K562 (cell line): ENCODE data around the gene FBXW8. TPM values are rescaled to one million over a fixed set of nuclear protein-coding genes. Genes with fewer than 3 reads are reported as not detected.

Source experiments
- ATAC-seq: fragments of 200-7000 bp; cut with Tn5 transposase; 3 replicates; pipeline ENCODE4 v1.9.1; 2020; ENCODE audit warnings: moderate library complexity
- BruUV-seq: library from RNA; stranded (reverse); fragments of 400-500 nt; replicated peaks from 2 replicates; lab custom pipeline; 2021; lab: Mats Ljungman, UMichigan
- CTCF ChIA-PET: fragments of 300-600 bp; formaldehyde crosslinking; extraction: SDS; loops from one replicate; lab custom pipeline; 2021; ENCODE audit warnings: low intra/inter-chr PET ratio; lab: Yijun Ruan, JAX
- POLR2A ChIA-PET: fragments of 300-600, 350-650 bp; sonication (Branson Sonifier 250); formaldehyde crosslinking; extraction: SDS; loops from one replicate; lab custom pipeline; 2021; ENCODE audit warnings: antibody characterized with exemption, inconsistent platforms; lab: Yijun Ruan, JAX
- DNase-seq, 4 experiments: peaks; one replicate each; pipeline versions ENCODE4 v3.0.0 to v3.0.0-alpha.2; 2011 to 2018; ENCODE audit warnings: low spot score in 3 of 4, mixed read lengths in 3 of 4; ENCODE audit errors: extremely low read depth in 1 of 4
- FAIRE-seq: peaks from 2 replicates; lab custom pipeline; 2011; peaks lifted over from hg19 to GRCh38; lab: Jason Lieb, UNC
- H2AFZ ChIP-seq: 2 replicates; pipeline ENCODE4 v1.6.0; 2011; ENCODE audit warnings: low read depth, low read length, control low read depth, inconsistent platforms
- H3K27ac ChIP-seq: fragments of 200-600 bp; 3 replicates; pipeline ENCODE4 v1.8.0; 2011; ENCODE audit warnings: low read depth, mild to moderate bottlenecking, control low read depth, inconsistent platforms, low read length, moderate library complexity, mixed read lengths; ENCODE audit errors: extremely low read depth
- H3K27me3 ChIP-seq, 2 experiments: fragments of 300-600 bp in 1 of 2; 2 replicates in 1 of 2; 3 replicates in 1 of 2; pipeline versions ENCODE4 v1.6.0 to v1.8.0; 2011; ENCODE audit warnings: inconsistent platforms in 2 of 2, low read length in 2 of 2, mild to moderate bottlenecking in 1 of 2, mixed read lengths in 1 of 2, moderate library complexity in 1 of 2; ENCODE audit not compliant: control insufficient read depth in 2 of 2, insufficient read depth in 2 of 2
- H3K36me3 ChIP-seq: fragments of 300-600 bp; 3 replicates; pipeline ENCODE4 v1.8.0; 2011; ENCODE audit warnings: mild to moderate bottlenecking, low read length, inconsistent platforms; ENCODE audit not compliant: control insufficient read depth, insufficient read depth
- H3K4me1 ChIP-seq, 2 experiments: fragments of 200-600 bp in 1 of 2; replicated peaks in 1 of 2; 2 replicates in 1 of 2; 3 replicates in 1 of 2; pipeline versions ENCODE4 v1.5.1 to v1.8.0; 2011; ENCODE audit warnings: inconsistent platforms in 2 of 2, low read length in 2 of 2, mild to moderate bottlenecking in 1 of 2, mixed read lengths in 1 of 2, moderate library complexity in 1 of 2; ENCODE audit not compliant: control insufficient read depth in 2 of 2, insufficient read depth in 2 of 2
- H3K4me2 ChIP-seq: 2 replicates; pipeline ENCODE4 v1.6.1; 2011; ENCODE audit warnings: low read length, control low read depth, inconsistent platforms, mixed read lengths; ENCODE audit not compliant: insufficient read depth
- H3K4me3 ChIP-seq: fragments of 200-600 bp; sonication (generic), shearing (Covaris generic); 2 replicates; pipeline ENCODE4 v1.5.1; 2016; ENCODE audit warnings: control low read depth, inconsistent platforms
- H3K79me2 ChIP-seq: fragments of 200-600 bp; 3 replicates; pipeline ENCODE4 v1.8.0; 2011; ENCODE audit warnings: low read length, inconsistent platforms; ENCODE audit not compliant: control insufficient read depth, insufficient read depth
- H3K9ac ChIP-seq, 2 experiments: 2 replicates each; pipeline versions ENCODE4 v1.6.0 to v1.6.1; 2011; ENCODE audit warnings: low read depth in 2 of 2, low read length in 2 of 2, control low read depth in 1 of 2, inconsistent platforms in 1 of 2, mild to moderate bottlenecking in 1 of 2, mixed read lengths in 1 of 2; ENCODE audit not compliant: insufficient read depth in 1 of 2
- H3K9me1 ChIP-seq: one replicate; pipeline ENCODE4 v1.6.0; 2011; ENCODE audit warnings: inconsistent platforms, mild to moderate bottlenecking, low read length, moderate library complexity; ENCODE audit not compliant: control insufficient read depth, insufficient read depth
- H3K9me3 ChIP-seq: replicated peaks from 2 replicates; pipeline ENCODE4 v1.5.1; 2011; ENCODE audit warnings: low read depth, low read length, inconsistent platforms; ENCODE audit not compliant: control insufficient read depth, insufficient read depth
- H4K20me1 ChIP-seq: replicated peaks from 2 replicates; pipeline ENCODE4 v1.6.1; 2011; ENCODE audit warnings: low read length, inconsistent platforms, mixed read lengths; ENCODE audit not compliant: control insufficient read depth, insufficient read depth
- CBX8 ChIP-seq: fragments of 200-600 bp; sonication (generic); IDR thresholded peaks from 2 replicates; pipeline ENCODE4 v1.6.1; 2012; ENCODE audit warnings: borderline replicate concordance, mixed run types, low read depth, mild to moderate bottlenecking, moderate library complexity, mixed read lengths, low read length, control low read depth, inconsistent platforms; ENCODE audit not compliant: poor library complexity, severe bottlenecking; ENCODE audit errors: extremely low read depth
- CEBPB ChIP-seq: fragments of 450-650 bp; IDR thresholded peaks from 2 replicates; pipeline ENCODE4 v1.6.1; 2016; ENCODE audit warnings: missing genetic modification characterization, missing compliant biosample characterization
- CEBPG ChIP-seq, 3 experiments: fragments of 200-800 bp in 1 of 3; sonication (Bioruptor generic) in 1 of 3; sonication (generic) in 1 of 3; formaldehyde crosslinking in 1 of 3; IDR thresholded peaks in 2 of 3; conservative IDR thresholded peaks in 1 of 3; 2 replicates each; pipeline versions ENCODE4 v1.6.1 to v1.8.0; 2016 to 2022; ENCODE audit warnings: missing compliant biosample characterization in 2 of 3, missing genetic modification characterization in 2 of 3, mild to moderate bottlenecking in 1 of 3, missing genetic modification reagents in 1 of 3
- HNRNPLL ChIP-seq: fragments of 200-400 bp; formaldehyde crosslinking; IDR thresholded peaks from 2 replicates; pipeline ENCODE4 v1.6.1; 2017; ENCODE audit warnings: low read length, low read depth, mild to moderate bottlenecking; ENCODE audit not compliant: poor library complexity, severe bottlenecking
- MAZ ChIP-seq, 2 experiments: fragments of 450-650 bp in 1 of 2; sonication (generic) in 1 of 2; formaldehyde crosslinking; IDR thresholded peaks in 1 of 2; conservative IDR thresholded peaks in 1 of 2; 2 replicates each; pipeline versions ENCODE4 v1.4.0 to v1.5.0; 2020; ENCODE audit warnings: mild to moderate bottlenecking in 1 of 2, missing genetic modification reagents in 1 of 2
- NR1H2 ChIP-seq: sonication (generic); formaldehyde crosslinking; IDR thresholded peaks from 2 replicates; pipeline ENCODE4 v1.4.0; 2020; ENCODE audit warnings: mild to moderate bottlenecking, missing genetic modification reagents
- RBM22 ChIP-seq: fragments of 200-400 bp; formaldehyde crosslinking; IDR thresholded peaks from 2 replicates; pipeline ENCODE4 v1.6.1; 2018; ENCODE audit warnings: low read length, low read depth; ENCODE audit not compliant: poor library complexity, severe bottlenecking
- RHOXF2B ChIP-seq: fragments of 250-450 bp; sonication (Bioruptor Pico); conservative IDR thresholded peaks from 2 replicates; pipeline ENCODE4 v1.5.1; 2021
- SMAD3 ChIP-seq: fragments of 450-650 bp; formaldehyde crosslinking; conservative IDR thresholded peaks from 2 replicates; pipeline ENCODE4 v1.4.0; 2020; ENCODE audit warnings: mild to moderate bottlenecking
- SMARCC2 ChIP-seq: fragments of 450-650 bp; IDR thresholded peaks from 2 replicates; pipeline ENCODE4 v1.6.1; 2017; ENCODE audit warnings: antibody characterized with exemption, moderate library complexity, mild to moderate bottlenecking, low read depth
- ZNF121 ChIP-seq: sonication (generic); formaldehyde crosslinking; conservative IDR thresholded peaks from 2 replicates; pipeline ENCODE4 v1.8.0; 2022; ENCODE audit warnings: missing genetic modification reagents
- ZNF347 ChIP-seq: fragments of 450-650 bp; formaldehyde crosslinking; IDR thresholded peaks from 2 replicates; pipeline ENCODE4 v1.4.0; 2020; ENCODE audit warnings: low read depth, mild to moderate bottlenecking, moderate library complexity
- WGBS: fragments of 100-300 bp; shearing (Covaris generic); methylation state at CpG from one replicate; pipeline ENCODE4 v1.1.6; 2016; ENCODE audit warnings: low coverage, mixed read lengths; ENCODE audit not compliant: insufficient coverage; ENCODE audit errors: missing lambda C conversion rate; 5-methylcytosine and 5-hydroxymethylcytosine counted together
- in situ Hi-C: fragments of 300-500 bp; cut with MboI; formaldehyde crosslinking; loops from 4 replicates; pipeline ENCODE4 v1.15.0; 2018; ENCODE audit warnings: inconsistent platforms, mixed read lengths
- intact Hi-C: fragments of 100-400 bp; cut with micrococcal nuclease; formaldehyde crosslinking; loops from 2 replicates; pipeline ENCODE4 v1.14.2; 2022
- polyA plus RNA-seq, 8 experiments: library from polyadenylated mRNA; depleted of rRNA in 4 of 8; stranded (reverse) in 5 of 8; unstranded in 3 of 8; fragments of >200 nt; fragmentation: Nextera tagmentation in 2 of 8; fragmentation: Illumina TruSeq in 1 of 8; extraction: Ambion mirVana in 2 of 8; extraction: Trizol in 1 of 8; gene quantifications; 2 replicates each; pipeline versions ENCODE4 v1.2.1 to v1.2.3, GENCODE V29; 2011 to 2014; ENCODE audit warnings: inconsistent platforms in 1 of 8, missing spikeins in 1 of 8
- total RNA-seq, 7 experiments: library from RNA; depleted of rRNA in 6 of 7; stranded (reverse); fragments of >200 nt in 6 of 7; fragmentation: Illumina TruSeq in 2 of 7; extraction: Trizol in 2 of 7; gene quantifications; 2 replicates each; pipeline versions ENCODE4 v1.2.1 to v1.2.3, GENCODE V29; 2011 to 2021; ENCODE audit warnings: low replicate concordance in 1 of 7
- TF ChIP-seq, protein P1 (sequence below): fragments of 450-650 bp; IDR thresholded peaks from 2 replicates; pipeline ENCODE4 v1.7.0; 2016; ENCODE audit warnings: borderline replicate concordance

The FBXW8 gene
- total and polyA plus RNA-seq, 9 of the 15 experiments (the other 6 are each of a cell fraction or from before 2014, with no cell fraction given), result 0.58 to 8.3 (median 4.4) TPM

DNA sequence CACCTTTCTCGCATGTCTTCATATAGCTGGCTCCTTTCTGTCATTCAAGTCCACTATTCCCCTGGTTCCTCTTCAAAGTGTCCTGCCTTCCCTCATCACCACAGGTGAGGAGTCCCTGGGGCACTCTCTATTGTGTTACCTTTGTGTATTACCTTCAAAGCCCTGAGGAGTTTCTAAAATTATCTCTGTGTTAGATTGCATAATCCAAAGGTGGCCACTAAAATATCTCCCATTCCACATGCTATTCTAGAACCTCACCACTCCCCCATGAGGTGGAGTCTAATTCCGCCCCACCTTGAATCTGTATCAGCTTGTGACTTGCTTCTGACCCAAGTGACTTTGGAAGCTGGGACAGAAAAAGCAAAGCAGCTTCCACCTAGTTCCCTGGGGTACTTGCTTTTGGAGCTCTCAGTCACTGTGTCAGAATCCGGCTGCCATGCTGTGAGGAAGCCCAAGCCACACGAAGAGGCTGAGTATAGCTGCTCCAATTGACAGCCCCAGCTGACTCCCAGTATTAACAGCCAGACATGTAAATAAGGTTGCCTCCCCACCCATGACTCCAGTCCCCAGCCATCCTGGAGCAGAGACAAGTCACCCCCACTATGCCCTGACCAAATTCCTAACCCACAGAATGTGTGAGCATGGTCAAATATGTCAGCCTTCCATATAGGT is 36.3 kb upstream of the FBXW8 start (continued):
- TF ChIP-seq CEBPG (CRISPR knock-in tag; IDR thresholded peaks at IDR 0.05), result no peak
- TF ChIP-seq CEBPG (tag; conservative IDR thresholded peaks at IDR 0.05 in 1 of 2, IDR thresholded peaks at IDR 0.05 in 1 of 2), result peak in 1 of 2 experiments; percentile 41; a peak in 1 of 4 replicates
- TF ChIP-seq CEBPB (tag), result peak; percentile 53; the same call in 1 of the 2 replicates
- no peak for TF ChIP-seq NR1H2 (CRISPR knock-in tag)
- TF ChIP-seq CBX8, result no peak
- TF ChIP-seq, protein P1, sequence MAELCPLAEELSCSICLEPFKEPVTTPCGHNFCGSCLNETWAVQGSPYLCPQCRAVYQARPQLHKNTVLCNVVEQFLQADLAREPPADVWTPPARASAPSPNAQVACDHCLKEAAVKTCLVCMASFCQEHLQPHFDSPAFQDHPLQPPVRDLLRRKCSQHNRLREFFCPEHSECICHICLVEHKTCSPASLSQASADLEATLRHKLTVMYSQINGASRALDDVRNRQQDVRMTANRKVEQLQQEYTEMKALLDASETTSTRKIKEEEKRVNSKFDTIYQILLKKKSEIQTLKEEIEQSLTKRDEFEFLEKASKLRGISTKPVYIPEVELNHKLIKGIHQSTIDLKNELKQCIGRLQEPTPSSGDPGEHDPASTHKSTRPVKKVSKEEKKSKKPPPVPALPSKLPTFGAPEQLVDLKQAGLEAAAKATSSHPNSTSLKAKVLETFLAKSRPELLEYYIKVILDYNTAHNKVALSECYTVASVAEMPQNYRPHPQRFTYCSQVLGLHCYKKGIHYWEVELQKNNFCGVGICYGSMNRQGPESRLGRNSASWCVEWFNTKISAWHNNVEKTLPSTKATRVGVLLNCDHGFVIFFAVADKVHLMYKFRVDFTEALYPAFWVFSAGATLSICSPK, result no peak

DNA sequence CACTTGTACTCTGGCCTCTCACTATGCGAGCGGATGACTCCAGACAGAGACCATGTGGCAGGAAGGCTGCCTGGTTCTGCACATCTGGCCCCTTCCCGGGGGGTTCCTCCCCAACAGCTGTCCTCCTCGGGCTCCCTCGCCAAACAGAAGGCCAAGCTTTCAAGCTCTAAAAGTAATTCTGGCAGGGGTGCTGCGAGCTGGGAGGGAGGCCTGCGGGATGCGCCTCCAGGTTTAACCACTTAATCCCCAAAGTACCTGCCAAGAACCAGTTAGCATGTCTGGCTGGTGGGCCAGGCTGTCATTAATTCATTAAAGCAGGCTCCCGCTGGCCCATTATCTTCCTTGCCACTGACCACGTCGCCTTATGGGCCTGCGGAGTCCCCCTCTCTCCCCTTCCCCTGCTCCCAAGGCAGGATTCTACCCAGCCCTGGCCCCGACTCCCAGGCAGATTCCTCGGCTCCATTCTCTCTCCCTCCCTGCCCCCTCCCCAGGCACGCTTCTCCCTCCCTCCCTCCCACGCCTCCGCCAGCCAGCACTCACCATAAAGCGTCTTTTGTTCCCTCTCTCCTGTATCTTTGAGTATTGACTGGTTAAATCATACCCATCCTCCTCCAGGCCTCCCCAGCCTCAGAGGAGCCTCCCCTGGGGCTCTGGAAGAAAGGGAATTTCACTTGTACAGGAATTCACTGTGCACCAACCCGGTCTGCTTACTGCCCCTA is 34.4 kb upstream of the FBXW8 start:
- Histone ChIP-seq H3K27me3 (peaks cover 34 to 59% of the 10 kb centered on the region in 2 experiments), H3K4me2 (no peak overlapping the region), H3K79me2 (no peaks in the 10 kb centered on the region), H4K20me1 (no peaks in the 10 kb centered on the region)
- no peak for FAIRE-seq
- in situ Hi-C loops, result no loop called here
- no peak for TF ChIP-seq SMARCC2
- no peak for TF ChIP-seq ZNF121 (CRISPR knock-in tag)
- no peak for TF ChIP-seq RBM22
- TF ChIP-seq ZNF347 (CRISPR knock-in tag), result no peak
- no peak for TF ChIP-seq HNRNPLL
- no peak for TF ChIP-seq RHOXF2B (CRISPR knock-in tag)
- no peak for TF ChIP-seq SMAD3 (CRISPR knock-in tag)
- TF ChIP-seq MAZ (CRISPR knock-in tag; conservative IDR thresholded peaks at IDR 0.05 in 1 of 2, IDR thresholded peaks at IDR 0.05 in 1 of 2), result no peak
- TF ChIP-seq, all 486 proteins: peak for 0
- no peaks in the 10 kb centered on the region for H3K9me3 ChIP-seq
- H3K4me3 ChIP-seq, result no peak overlapping the region
- H3K9me1 ChIP-seq, result no peaks in the 10 kb centered on the region
- ChIA-PET CTCF (no interaction called here), POLR2A (interaction anchor here (0.6 kb wide), 1 partner anchor 92 kb away, joined by 3 read pairs; no protein-coding TSS in a partner anchor)
- no peak overlapping the region for H3K27ac ChIP-seq
- ATAC-seq (no peak), DNase-seq (no peak)
- H3K36me3 ChIP-seq, result no peaks in the 10 kb centered on the region
- H3K4me1 ChIP-seq, result peaks cover 0 to 23% of the 10 kb centered on the region in 2 experiments; a peak in 2 of 5 replicates
- WGBS, result 2% methylated on average over 11 of the region's 19 CpGs
- no peak overlapping the region for H2AFZ ChIP-seq
- intact Hi-C loops, result no loop called here
- no TSS peak for BruUV-seq
- H3K9ac ChIP-seq, result no peak overlapping the region
